ENCODE results near the gene GNAI3.

- TF ChIP-seq CTCF (IDR thresholded peaks at IDR 0.05; ENCODE audit: extremely low read depth in 1 of 2, insufficient read depth in 1 of 2, low read depth in 1 of 2, low read length in 2 of 2) (no peak), POLR2AphosphoS5 (IDR thresholded peaks at IDR 0.05; ENCODE audit: insufficient read depth, low read depth, low read length) (no peak), MAX (IDR thresholded peaks at IDR 0.05; ENCODE audit: insufficient read depth, insufficient read length) (no peak), POLR2A (IDR thresholded peaks at IDR 0.05; ENCODE audit: low read depth, low read length) (no peak), EZH2 (IDR thresholded peaks at IDR 0.05; ENCODE audit: borderline replicate concordance, low read depth, low read length, severe bottlenecking) (no peak), FOS (IDR thresholded peaks at IDR 0.05; ENCODE audit: borderline replicate concordance, insufficient read depth, low read length) (no peak), JUN (IDR thresholded peaks at IDR 0.05; ENCODE audit: borderline replicate concordance, insufficient read depth, insufficient read length, low read depth) (no peak), MYC (IDR thresholded peaks at IDR 0.05; ENCODE audit: low read depth, low read length) (no peak)
These were observed 9.4 kb upstream of the GNAI3 start for GRCh38 chr1:109538827-109539555.

Data from endothelial cell of umbilical vein (primary cell).